Naive B cell (primary cell): ENCODE results near the gene SHQ1. TPM values are rescaled to one million over a fixed set of nuclear protein-coding genes. Genes with fewer than 3 reads are reported as not detected.
A peak's percentile ranks its signal among the peaks of the same experiment; 100 is the strongest.
"Not testable (repeated sequence)": the region's sequence is repeated elsewhere in the genome, so short reads cannot be mapped to it uniquely, and the experiment has no call there.

Source experiments
- ATAC-seq, 2 donors: fragments of 150-1000 bp; cut with Tn5 transposase; 2 replicates each; pipeline ENCODE4 v1.10.0; 2021; ENCODE audit warnings: low read depth in 2 of 2, mild to moderate bottlenecking in 2 of 2, moderate library complexity in 2 of 2
- DNase-seq: peaks from one replicate; pipeline ENCODE4 v3.0.0; 2022
- H3K27ac Mint-ChIP-seq, 6 donors: one replicate each; pipeline ENCODE4 v1.8.0; 2020 to 2022; ENCODE audit warnings: mild to moderate bottlenecking in 6 of 6, mixed read lengths in 6 of 6, moderate library complexity in 5 of 6, inconsistent platforms in 2 of 6
- H3K27me3 Mint-ChIP-seq, 3 donors: one replicate each; pipeline ENCODE4 v1.8.0; 2021 to 2022; ENCODE audit warnings: mixed read lengths in 3 of 3, mild to moderate bottlenecking in 1 of 3
- H3K36me3 Mint-ChIP-seq, 2 donors: one replicate each; pipeline ENCODE4 v1.8.0; 2020 to 2022; ENCODE audit warnings: mixed read lengths in 2 of 2, inconsistent platforms in 1 of 2, mild to moderate bottlenecking in 1 of 2
- H3K4me1 Mint-ChIP-seq, 3 donors: one replicate each; pipeline ENCODE4 v1.8.0; 2020 to 2022; ENCODE audit warnings: mixed read lengths in 3 of 3, inconsistent platforms in 1 of 3, mild to moderate bottlenecking in 1 of 3, moderate library complexity in 1 of 3
- H3K4me3 Mint-ChIP-seq, 8 donors: one replicate each; pipeline ENCODE4 v1.8.0; 2020 to 2022; ENCODE audit warnings: mild to moderate bottlenecking in 8 of 8, mixed read lengths in 8 of 8, moderate library complexity in 8 of 8, inconsistent platforms in 2 of 8
- H3K9me3 Mint-ChIP-seq, 7 donors: one replicate each; pipeline ENCODE4 v1.8.0; 2020 to 2022; ENCODE audit warnings: mixed read lengths in 7 of 7, mild to moderate bottlenecking in 5 of 7, inconsistent platforms in 2 of 7, moderate library complexity in 1 of 7
- polyA plus RNA-seq, 6 donors: library from polyadenylated mRNA; unstranded; fragments of 300-500 nt; fragmentation: Illumina TruSeq; gene quantifications; one replicate each; pipeline ENCODE4 v1.2.3, GENCODE V29; 2021; ENCODE audit warnings: low read depth in 6 of 6

The SHQ1 gene
- polyA plus RNA-seq, 6 donors from 2014 or later: 9.6 to 19.4 (median 14.6) TPM

DNA sequence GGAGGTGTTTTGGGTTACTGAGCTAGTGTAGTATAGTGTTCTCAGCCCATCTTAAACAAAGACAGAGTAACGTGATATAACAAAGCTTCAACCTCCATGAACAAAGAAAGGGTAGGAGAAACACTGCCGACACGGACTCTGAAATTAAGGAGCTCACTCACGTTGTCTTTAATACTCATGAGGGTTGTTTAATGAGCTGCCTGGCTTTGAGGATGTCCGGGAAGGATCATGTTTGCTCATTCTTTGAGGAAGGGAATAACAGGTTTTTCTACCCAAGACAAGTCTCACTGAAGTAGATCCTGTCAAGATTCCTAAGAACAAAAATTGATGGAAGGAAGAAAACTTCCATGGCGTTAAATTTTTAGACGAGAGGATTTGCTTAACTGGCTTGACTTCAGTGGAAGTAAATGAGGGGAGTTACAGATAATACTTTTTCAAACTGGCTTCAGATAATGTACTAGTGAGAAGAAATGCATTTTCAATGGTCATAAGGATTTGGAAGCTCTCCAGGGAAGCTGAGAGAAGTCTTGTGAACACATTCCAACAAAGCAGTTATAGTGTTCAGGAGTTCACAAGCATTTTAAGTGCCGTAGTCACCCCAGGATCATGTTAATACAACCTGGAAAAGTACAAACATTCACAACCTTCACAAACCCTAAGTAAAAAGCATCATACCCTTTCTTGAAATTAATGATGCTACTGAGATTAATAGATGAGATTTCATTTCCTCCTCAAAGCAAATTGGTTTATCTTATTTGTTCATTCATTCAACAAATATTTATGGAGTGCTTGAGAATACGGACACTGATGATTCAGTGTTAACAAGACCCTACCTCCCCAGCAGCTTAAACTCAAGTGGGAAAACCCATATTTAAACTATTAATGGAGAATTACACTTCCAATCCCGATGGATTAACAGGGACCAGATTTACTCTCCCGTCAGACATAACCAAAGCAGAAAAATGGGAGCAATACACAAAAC lies 101.5 kb downstream of the SHQ1 start:
- peaks cover 11 to 16% (median 15%) of the 10 kb centered on the region in 3 donors for H3K4me1 Mint-ChIP-seq
- no peak overlapping the region for H3K4me3 Mint-ChIP-seq
- peaks cover 20 to 27% of the 10 kb centered on the region in 2 donors for H3K36me3 Mint-ChIP-seq

DNA sequence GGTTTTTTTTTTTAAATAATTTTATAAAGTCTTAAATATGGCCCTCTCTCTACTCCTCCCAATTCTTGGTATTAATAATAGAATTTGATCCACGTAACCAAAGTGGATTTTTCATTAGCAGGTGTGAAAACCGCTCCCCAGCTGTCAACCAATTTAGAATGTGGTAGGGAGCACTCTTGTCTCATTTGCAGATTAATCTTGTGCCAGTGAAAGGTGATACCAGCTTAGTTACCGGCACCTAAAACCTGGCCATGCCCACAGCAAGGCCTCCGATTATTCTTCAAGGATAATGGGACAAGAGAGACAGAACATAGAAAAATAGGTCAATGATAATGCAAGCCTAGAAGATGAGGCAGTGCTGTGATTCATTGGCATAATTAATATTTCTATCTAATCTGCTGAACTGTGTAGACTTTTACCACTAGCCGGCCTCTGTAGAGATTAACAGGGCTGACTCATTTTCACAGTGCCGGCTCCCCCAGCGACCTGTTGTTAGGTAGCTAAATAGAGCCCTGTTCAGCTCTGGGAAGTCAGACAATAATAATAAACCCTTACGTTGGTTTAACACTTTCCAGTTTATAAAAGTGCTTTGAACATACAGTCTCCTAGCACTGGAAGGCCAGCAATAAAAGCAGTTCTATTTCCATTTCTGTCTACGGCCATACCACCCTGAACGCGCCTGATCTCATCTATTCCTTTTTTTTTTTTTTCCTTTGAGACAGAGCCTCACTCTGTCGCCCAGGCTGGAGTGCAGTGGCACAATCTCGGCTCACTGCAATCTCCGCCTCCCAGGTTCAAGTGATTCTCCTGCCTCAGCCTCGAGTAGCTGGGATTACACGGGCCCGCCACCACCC lies 102.9 kb downstream of the SHQ1 start:
- H3K4me3 Mint-ChIP-seq: no peak overlapping the region
- DNase-seq (no peak), ATAC-seq (no peak)
- H3K9me3 Mint-ChIP-seq: no peaks in the 10 kb centered on the region
- peaks cover 62 to 69% (median 63%) of the 10 kb centered on the region in 3 donors for H3K27me3 Mint-ChIP-seq
- no peak overlapping the region for H3K27ac Mint-ChIP-seq
- peaks cover 11 to 16% (median 15%) of the 10 kb centered on the region in 3 donors for H3K4me1 Mint-ChIP-seq
- H3K36me3 Mint-ChIP-seq: peaks cover 20 to 27% of the 10 kb centered on the region in 2 donors

More for the DNA sequence above, 101.5 kb downstream of the SHQ1 start:
- no peak overlapping the region for H3K27ac Mint-ChIP-seq
- DNase-seq (no peak), ATAC-seq (no peak)
- H3K27me3 Mint-ChIP-seq: peaks cover 55 to 59% (median 55%) of the 10 kb centered on the region in 3 donors
- no peaks in the 10 kb centered on the region for H3K9me3 Mint-ChIP-seq

DNA sequence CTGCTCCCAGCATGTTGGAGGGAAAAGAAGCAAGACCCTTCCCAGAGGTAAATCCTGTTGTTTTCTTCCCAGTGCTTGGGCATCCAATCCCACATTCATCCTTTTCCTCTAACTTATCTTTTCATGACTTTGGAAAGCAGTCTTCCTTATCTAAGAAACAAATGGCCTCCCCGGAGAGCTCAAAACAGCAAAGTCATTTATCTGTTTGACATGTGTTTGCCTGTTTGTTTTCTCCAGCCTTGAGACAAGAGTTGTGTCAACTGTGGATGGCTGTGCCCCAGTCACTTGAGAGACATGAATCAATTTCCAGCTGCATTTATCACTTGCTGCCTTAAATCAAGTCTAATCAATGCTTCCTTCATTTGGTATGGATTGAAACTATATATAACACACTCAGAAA lies 103.9 kb downstream of the SHQ1 start:
- no peak for ATAC-seq
- no peak for DNase-seq
- Mint-ChIP-seq H3K4me1 (peaks cover 11 to 22% (median 15%) of the 10 kb centered on the region in 3 donors), H3K9me3 (no peaks in the 10 kb centered on the region), H3K27me3 (peaks cover 67 to 72% (median 72%) of the 10 kb centered on the region in 3 donors), H3K27ac (no peak overlapping the region), H3K4me3 (no peak overlapping the region), H3K36me3 (peaks cover 9 to 31% of the 10 kb centered on the region in 2 donors)

DNA sequence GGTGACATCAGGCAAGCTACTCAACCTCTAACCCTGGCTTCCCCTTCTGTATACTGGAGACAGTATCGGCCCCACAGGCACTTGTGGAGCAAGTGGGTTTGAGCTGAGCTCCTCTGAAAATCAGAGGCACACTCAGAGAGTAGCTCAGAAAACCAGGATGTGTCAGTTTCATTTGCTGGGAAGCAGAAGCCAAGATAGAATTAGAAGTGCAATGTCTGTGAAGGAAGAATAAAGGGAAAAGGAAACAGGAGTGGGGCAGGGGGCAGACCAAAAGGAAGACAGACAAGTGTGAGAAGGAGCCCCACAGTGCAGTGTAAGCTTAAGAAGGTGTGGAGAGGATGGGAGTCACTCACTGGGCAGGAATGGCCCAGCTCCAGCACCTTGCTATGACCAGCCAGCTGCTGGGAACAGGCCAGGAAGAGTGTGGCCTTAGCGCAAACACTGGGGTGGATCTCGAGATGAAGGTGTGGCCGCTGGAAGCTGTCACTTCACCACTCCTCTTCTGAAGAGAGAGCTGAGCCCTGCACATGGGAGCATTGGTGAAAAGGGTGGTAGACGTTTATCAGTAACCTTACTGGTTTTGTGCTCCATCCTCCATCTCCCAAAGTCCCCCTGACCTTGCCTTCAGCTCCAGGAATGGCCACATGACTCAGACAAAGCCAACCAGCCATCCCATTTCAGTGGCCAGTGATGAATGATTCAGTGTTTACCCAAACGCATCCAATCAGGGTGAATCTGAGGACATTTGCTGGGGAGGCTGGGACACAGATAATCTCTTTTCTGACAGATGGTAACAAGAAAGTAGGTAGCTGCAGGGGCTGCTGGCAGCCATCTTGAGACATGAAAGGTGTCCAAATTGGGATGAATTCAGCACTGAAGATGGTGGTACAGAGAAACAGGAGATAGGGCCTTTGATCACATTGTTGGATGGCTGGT lies 108.4 kb downstream of the SHQ1 start:
- H3K4me1 Mint-ChIP-seq: peaks cover 22 to 27% (median 22%) of the 10 kb centered on the region in 3 donors
- H3K27me3 Mint-ChIP-seq: peaks cover 57 to 64% (median 62%) of the 10 kb centered on the region in 3 donors
- DNase-seq (no peak), ATAC-seq (peak in 1 of 2 donors; percentile 9)
- peak overlapping the region in 7 of 8 donors; percentile 70 to 94 (median 84) for H3K4me3 Mint-ChIP-seq
- H3K36me3 Mint-ChIP-seq: peaks cover 0 to 11% of the 10 kb centered on the region in 2 donors
- H3K9me3 Mint-ChIP-seq: peaks cover 0 to 6% (median 4%) of the 10 kb centered on the region in 7 donors
- H3K27ac Mint-ChIP-seq: peak overlapping the region in 1 of 6 donors; percentile 25

DNA sequence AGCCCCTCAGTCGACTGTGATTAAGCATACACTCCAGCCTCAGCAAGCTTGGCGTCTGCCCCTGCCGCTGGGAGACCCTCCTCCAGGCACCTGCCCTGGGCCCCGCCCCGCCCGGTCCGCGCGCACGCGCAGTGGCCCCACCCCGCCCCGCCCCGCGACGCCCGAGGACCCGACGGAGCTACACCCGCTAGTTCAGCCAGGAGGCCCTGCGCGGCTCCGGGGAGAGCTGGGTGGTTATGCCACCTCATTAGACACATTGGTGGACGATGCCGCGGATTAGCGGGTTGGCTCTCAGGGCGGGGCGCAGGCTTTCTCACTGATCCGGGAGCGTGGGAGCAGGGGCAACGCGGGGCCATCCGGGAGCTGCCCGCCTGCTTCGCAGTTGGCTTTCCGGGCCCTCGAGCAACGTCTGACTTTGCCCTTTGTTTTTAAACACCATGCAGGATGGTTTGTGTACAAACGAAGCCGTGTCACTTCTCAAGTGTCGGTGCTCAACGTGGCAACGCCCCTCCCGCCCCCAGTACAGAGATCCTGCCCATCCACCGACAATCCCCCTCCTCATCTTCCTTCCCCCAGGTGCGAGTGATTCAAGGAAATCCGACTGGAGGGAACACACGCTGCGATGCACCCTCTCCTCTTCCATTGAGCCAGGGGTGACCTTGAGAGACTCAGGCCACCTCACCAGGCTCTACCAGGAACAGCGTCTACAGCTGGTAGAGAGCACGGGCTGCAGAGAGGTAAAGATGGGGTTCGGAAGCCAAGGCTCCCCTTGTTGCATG lies 109.3 kb downstream of the SHQ1 start:
- Mint-ChIP-seq H3K4me3 (peak overlapping the region; percentile 70 to 94 (median 86)), H3K27ac (peak overlapping the region in 2 of 6 donors; percentile 5 to 25), H3K36me3 (peaks cover 0 to 11% of the 10 kb centered on the region in 2 donors), H3K4me1 (peaks cover 21 to 26% (median 22%) of the 10 kb centered on the region in 3 donors), H3K27me3 (peaks cover 54 to 62% (median 56%) of the 10 kb centered on the region in 3 donors), H3K9me3 (peaks cover 0 to 11% (median 7%) of the 10 kb centered on the region in 7 donors)
- DNase-seq (peak; percentile 54), ATAC-seq (peak; percentile 88 to 92)

DNA sequence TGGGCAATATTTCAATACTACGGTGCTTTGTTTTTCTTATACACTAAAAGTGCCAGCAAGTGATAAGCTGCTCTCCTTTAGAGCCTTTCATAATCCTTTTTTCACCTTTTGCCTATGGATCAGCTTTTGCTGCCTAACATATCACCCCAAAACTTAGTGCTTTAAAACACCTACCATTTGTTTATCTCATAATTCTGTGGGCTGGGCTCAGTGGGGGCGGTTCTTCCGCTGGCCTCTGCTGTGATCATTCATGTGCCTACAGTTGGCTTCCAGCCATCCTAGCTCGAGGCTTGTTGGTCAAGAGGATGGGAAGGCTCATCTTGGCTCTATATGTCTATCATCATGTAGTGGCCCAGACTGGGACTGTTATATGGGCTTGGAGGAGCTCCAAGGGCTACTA lies 113.2 kb downstream of the SHQ1 start:
- ATAC-seq, DNase-seq, H3K4me3 Mint-ChIP-seq, H3K27ac Mint-ChIP-seq: not testable (repeated sequence)
- peaks cover 40 to 60% (median 46%) of the 10 kb centered on the region in 3 donors for H3K27me3 Mint-ChIP-seq
- peaks cover 4 to 22% (median 14%) of the 10 kb centered on the region in 7 donors for H3K9me3 Mint-ChIP-seq
- H3K4me1 Mint-ChIP-seq: peaks cover 12 to 22% (median 14%) of the 10 kb centered on the region in 3 donors
- H3K36me3 Mint-ChIP-seq: peaks cover 0 to 19% of the 10 kb centered on the region in 2 donors

DNA sequence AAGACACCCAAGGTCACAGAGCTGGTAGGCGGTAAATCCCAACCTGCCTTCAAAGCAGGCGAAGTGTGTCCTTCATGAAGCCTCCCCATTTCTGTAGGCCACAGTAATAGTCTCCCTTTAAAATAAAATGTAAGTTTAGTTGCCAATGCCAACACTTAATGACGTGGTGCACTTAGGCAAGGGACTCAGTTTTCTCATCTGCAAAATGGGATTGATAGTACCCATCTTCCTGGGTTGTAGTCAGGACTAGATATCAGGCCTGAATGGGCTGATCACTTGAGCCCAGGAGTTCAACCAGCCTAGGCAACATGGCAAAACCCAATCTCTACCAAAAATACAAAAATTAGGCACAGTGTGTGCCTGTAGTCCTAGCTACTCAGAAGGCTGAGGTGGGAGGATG lies 114.6 kb downstream of the SHQ1 start:
- ATAC-seq (no peak), DNase-seq (no peak)
- H3K9me3 Mint-ChIP-seq: peaks cover 4 to 22% (median 14%) of the 10 kb centered on the region in 7 donors
- peaks cover 0 to 8% of the 10 kb centered on the region in 2 donors for H3K36me3 Mint-ChIP-seq
- no peak overlapping the region for H3K4me3 Mint-ChIP-seq
- peaks cover 26 to 51% (median 37%) of the 10 kb centered on the region in 3 donors for H3K27me3 Mint-ChIP-seq
- no peak overlapping the region for H3K27ac Mint-ChIP-seq
- peaks cover 0 to 11% (median 4%) of the 10 kb centered on the region in 3 donors for H3K4me1 Mint-ChIP-seq

DNA sequence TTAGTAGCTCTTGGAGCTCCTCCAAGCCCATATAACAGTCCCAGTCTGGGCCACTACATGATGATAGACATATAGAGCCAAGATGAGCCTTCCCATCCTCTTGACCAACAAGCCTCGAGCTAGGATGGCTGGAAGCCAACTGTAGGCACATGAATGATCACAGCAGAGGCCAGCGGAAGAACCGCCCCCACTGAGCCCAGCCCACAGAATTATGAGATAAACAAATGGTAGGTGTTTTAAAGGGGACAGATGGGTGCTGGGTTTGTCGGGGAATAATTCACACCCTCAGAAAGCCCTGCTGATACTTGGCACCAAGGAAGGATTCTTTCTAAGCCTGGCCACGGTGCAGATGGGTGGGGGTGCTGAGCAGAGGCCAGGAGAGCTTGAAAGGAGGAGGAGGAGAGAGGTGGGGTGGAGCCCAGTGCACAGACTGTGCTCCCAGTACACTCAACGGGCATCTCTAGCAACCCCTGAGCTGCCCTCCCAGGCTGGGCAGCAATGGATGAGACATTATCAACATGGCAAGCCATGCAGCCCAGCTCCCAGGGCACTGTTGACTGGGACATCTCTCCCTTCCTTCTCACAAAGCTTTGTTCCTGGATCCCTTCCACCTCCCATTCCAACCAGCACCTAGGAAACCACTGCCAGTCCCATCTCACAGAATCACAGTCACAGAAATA lies 115.4 kb downstream of the SHQ1 start:
- H3K9me3 Mint-ChIP-seq: peaks cover 4 to 22% (median 14%) of the 10 kb centered on the region in 7 donors
- not testable (repeated sequence) for H3K27ac Mint-ChIP-seq, H3K36me3 Mint-ChIP-seq, H3K4me1 Mint-ChIP-seq, ATAC-seq, DNase-seq
- peak overlapping the region in 2 of 8 donors; percentile 1 to 37 for H3K4me3 Mint-ChIP-seq
- peaks cover 20 to 51% (median 32%) of the 10 kb centered on the region in 3 donors for H3K27me3 Mint-ChIP-seq

DNA sequence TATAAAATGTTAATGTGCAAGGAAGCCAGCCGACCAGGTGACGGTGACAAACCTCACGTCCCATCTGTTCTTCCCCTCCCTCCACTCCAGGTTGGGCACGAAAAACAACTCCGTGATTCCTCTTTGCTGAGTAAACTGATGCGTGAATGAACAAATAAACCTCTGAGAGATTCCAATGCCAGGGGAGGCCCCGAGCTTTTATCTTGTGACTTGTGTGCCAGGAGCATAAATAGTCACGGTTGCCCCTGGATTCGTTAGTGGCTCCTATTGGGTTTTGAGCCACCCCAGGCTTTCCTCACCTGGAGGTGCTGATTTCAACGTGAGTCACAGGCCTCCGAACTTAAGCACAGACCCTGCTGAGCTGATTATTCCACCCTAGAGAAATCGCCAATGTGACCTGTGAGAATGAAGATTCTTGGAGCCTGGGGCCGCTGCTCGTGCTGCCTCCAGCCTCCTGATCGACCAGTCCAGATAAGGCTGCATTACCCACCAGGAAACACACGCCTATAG lies 119.2 kb downstream of the SHQ1 start:
- no peak overlapping the region for H3K27ac Mint-ChIP-seq
- DNase-seq (no peak), ATAC-seq (no peak)
- peaks cover 0 to 17% of the 10 kb centered on the region in 2 donors for H3K36me3 Mint-ChIP-seq
- no peak overlapping the region for H3K4me3 Mint-ChIP-seq
- H3K9me3 Mint-ChIP-seq: peaks cover 2 to 12% (median 7%) of the 10 kb centered on the region in 7 donors
- peaks cover 30 to 48% (median 31%) of the 10 kb centered on the region in 3 donors for H3K27me3 Mint-ChIP-seq
- H3K4me1 Mint-ChIP-seq: no peaks in the 10 kb centered on the region

DNA sequence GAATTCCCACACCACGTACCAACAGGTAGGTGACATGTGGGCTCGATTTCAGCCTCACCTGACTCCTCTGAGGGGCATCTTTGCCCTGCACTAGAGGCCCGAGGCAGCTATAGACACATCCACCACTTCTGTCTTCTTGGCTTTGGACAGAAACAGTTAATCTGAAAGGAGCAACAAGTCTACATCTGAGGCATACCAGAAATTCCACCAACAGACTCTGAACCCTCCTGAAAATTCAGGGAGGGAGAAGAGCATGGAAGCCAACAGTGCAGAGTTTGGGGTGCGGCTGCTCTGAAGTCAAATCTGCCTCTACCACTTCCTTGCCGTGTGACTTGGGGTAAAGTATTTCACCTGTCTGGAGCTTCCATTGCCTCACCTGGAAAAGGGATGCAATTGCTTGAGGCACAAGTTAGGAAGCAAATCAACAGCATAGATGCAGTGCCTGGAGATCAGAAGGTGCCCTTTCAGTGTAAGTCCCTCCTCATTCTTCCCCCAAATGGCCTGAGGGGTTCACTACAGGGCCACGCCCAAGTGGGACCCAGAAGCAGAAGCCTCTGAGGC lies 119.8 kb downstream of the SHQ1 start:
- H3K9me3 Mint-ChIP-seq: peaks cover 2 to 12% (median 7%) of the 10 kb centered on the region in 7 donors

DNA sequence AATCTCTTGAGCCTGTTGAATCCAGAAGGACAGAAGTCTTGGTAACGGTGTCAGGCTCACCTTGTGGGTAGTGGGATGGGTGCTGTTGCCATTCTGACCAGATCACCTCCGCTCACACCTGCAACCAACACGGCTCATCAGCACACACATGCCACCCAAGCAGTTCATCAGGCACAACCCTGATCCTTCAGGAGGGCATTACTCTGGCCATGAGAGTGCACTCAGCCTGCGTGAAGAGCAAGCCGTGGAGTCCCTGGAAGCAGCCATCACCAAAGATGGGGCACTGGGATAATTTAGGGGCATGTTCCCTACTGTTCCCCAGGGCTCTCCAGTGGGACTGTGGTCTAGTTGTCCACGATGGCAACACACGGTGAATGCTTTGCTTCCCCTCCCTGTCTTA lies 120.5 kb downstream of the SHQ1 start:
- peaks cover 0 to 5% (median 3%) of the 10 kb centered on the region in 7 donors for H3K9me3 Mint-ChIP-seq
- DNase-seq (no peak), ATAC-seq (no peak)
- H3K27me3 Mint-ChIP-seq: peaks cover 22 to 41% (median 27%) of the 10 kb centered on the region in 3 donors
- H3K27ac Mint-ChIP-seq: peak overlapping the region in 1 of 6 donors; percentile 58
- H3K36me3 Mint-ChIP-seq: peaks cover 0 to 9% of the 10 kb centered on the region in 2 donors
- H3K4me3 Mint-ChIP-seq: no peak overlapping the region
- no peaks in the 10 kb centered on the region for H3K4me1 Mint-ChIP-seq

More for the DNA sequence above, 119.8 kb downstream of the SHQ1 start:
- ATAC-seq: no peak
- no peak overlapping the region for H3K4me3 Mint-ChIP-seq
- H3K36me3 Mint-ChIP-seq: peaks cover 0 to 16% of the 10 kb centered on the region in 2 donors
- H3K4me1 Mint-ChIP-seq: no peaks in the 10 kb centered on the region
- no peak for DNase-seq
- H3K27me3 Mint-ChIP-seq: peaks cover 29 to 48% (median 29%) of the 10 kb centered on the region in 3 donors
- H3K27ac Mint-ChIP-seq: no peak overlapping the region
